Neural cell (in vitro differentiated cells): ENCODE data around the gene KIF18B. TPM values are rescaled to one million over a fixed set of nuclear protein-coding genes. Genes with fewer than 3 reads are reported as not detected.

Experiments used
- H2AFZ ChIP-seq: fragments of 200-600, 300-800 bp; sonication (generic), shearing (Covaris generic); 2 replicates; pipeline ENCODE4 v1.6.0; 2014; ENCODE audit warnings: low read depth, mild to moderate bottlenecking, antibody characterized with exemption, low read length, moderate library complexity
- H3F3A ChIP-seq: fragments of 200-600 bp; shearing (Covaris generic); 2 replicates; pipeline ENCODE4 v1.6.1; 2016; ENCODE audit warnings: mild to moderate bottlenecking, moderate library complexity, mixed read lengths, antibody characterized with exemption, low read length; ENCODE audit not compliant: insufficient read depth, poor library complexity, severe bottlenecking
- H3K27ac ChIP-seq: fragments of 200-600, 300-800 bp; sonication (generic), shearing (Covaris generic); 2 replicates; pipeline ENCODE4 v1.5.1; 2014; ENCODE audit warnings: mild to moderate bottlenecking, low read length, moderate library complexity
- H3K27me3 ChIP-seq: fragments of 300-800, 200-600 bp; sonication (generic), shearing (Covaris generic); 2 replicates; pipeline ENCODE4 v1.6.0; 2014; ENCODE audit warnings: mild to moderate bottlenecking, low read depth, low read length, moderate library complexity; ENCODE audit not compliant: insufficient read depth
- H3K36me3 ChIP-seq: fragments of 300-800, 200-600 bp; sonication (generic), shearing (Covaris generic); 2 replicates; pipeline ENCODE4 v1.5.1; 2014; ENCODE audit warnings: mild to moderate bottlenecking, antibody characterized with exemption, low read length, moderate library complexity; ENCODE audit not compliant: insufficient read depth
- H3K4me2 ChIP-seq: fragments of 300-800, 200-600 bp; sonication (generic), shearing (Covaris generic); 2 replicates; pipeline ENCODE4 v1.6.0; 2014; ENCODE audit warnings: mild to moderate bottlenecking, low read length
- H3K4me3 ChIP-seq: fragments of 300-800, 200-600 bp; sonication (generic), shearing (Covaris generic); 2 replicates; pipeline ENCODE4 v1.5.1; 2014; ENCODE audit warnings: mild to moderate bottlenecking, low read length, moderate library complexity
- H3K79me2 ChIP-seq: fragments of 200-600 bp; shearing (Covaris generic); replicated peaks from 2 replicates; pipeline ENCODE4 v1.6.0; 2014; ENCODE audit warnings: mild to moderate bottlenecking, low read length, moderate library complexity; ENCODE audit not compliant: insufficient read depth
- H3K9ac ChIP-seq: fragments of 300-800, 200-600 bp; sonication (generic), shearing (Covaris generic); 2 replicates; pipeline ENCODE4 v1.6.1; 2016; ENCODE audit warnings: mild to moderate bottlenecking, low read length, mixed read lengths
- H3K9me2 ChIP-seq: fragments of 200-600 bp; shearing (Covaris generic); 2 replicates; pipeline ENCODE4 v1.6.1; 2016; ENCODE audit warnings: mild to moderate bottlenecking, low read length, mixed read lengths; ENCODE audit not compliant: insufficient read depth
- H3K9me3 ChIP-seq: fragments of 200-600, 300-800 bp; sonication (generic), shearing (Covaris generic); 2 replicates; pipeline ENCODE4 v1.6.1; 2016; ENCODE audit warnings: mild to moderate bottlenecking, mixed run types, low read length, moderate library complexity, mixed read lengths
- H4K20me1 ChIP-seq: fragments of 200-600 bp; shearing (Covaris generic); 2 replicates; pipeline ENCODE4 v1.6.1; 2016; ENCODE audit warnings: mild to moderate bottlenecking, mixed run types; ENCODE audit not compliant: insufficient read depth
- CTCF ChIP-seq: fragments of 450-650 bp; IDR thresholded peaks from 2 replicates; pipeline ENCODE4 v1.5.1; 2014; ENCODE audit warnings: antibody characterized with exemption, mild to moderate bottlenecking, moderate library complexity; ENCODE audit not compliant: poor library complexity, severe bottlenecking
- EP300 ChIP-seq: fragments of 450-650 bp; conservative IDR thresholded peaks from 2 replicates; pipeline ENCODE4 v1.6.1; 2014; ENCODE audit warnings: antibody characterized with exemption, mild to moderate bottlenecking, moderate library complexity; ENCODE audit not compliant: poor library complexity, severe bottlenecking
- EZH2 ChIP-seq: fragments of 200-600, 300-800 bp; shearing (Covaris generic), sonication (generic); IDR thresholded peaks from 2 replicates; pipeline ENCODE4 v1.6.1; 2014; ENCODE audit warnings: antibody characterized with exemption, low read length, borderline replicate concordance, mild to moderate bottlenecking; ENCODE audit not compliant: insufficient read depth, poor library complexity, severe bottlenecking
- MXI1 ChIP-seq: fragments of 450-650 bp; conservative IDR thresholded peaks from 2 replicates; pipeline ENCODE4 v1.6.1; 2014; ENCODE audit warnings: antibody characterized with exemption, mild to moderate bottlenecking; ENCODE audit not compliant: poor library complexity, severe bottlenecking
- POLR2AphosphoS5 ChIP-seq: IDR thresholded peaks from 2 replicates; pipeline ENCODE4 v1.6.1; 2012
- RAD21 ChIP-seq: fragments of 450-650 bp; conservative IDR thresholded peaks from 2 replicates; pipeline ENCODE4 v1.6.1; 2014; ENCODE audit warnings: antibody characterized with exemption, mild to moderate bottlenecking, moderate library complexity
- REST ChIP-seq: IDR thresholded peaks from 2 replicates; pipeline ENCODE4 v1.6.1; 2012; ENCODE audit warnings: borderline replicate concordance
- SMC3 ChIP-seq: fragments of 450-650 bp; conservative IDR thresholded peaks from 2 replicates; pipeline ENCODE4 v1.6.1; 2014; ENCODE audit warnings: antibody characterized with exemption, mild to moderate bottlenecking, moderate library complexity; ENCODE audit not compliant: poor library complexity
- TAF1 ChIP-seq: IDR thresholded peaks from 2 replicates; pipeline ENCODE4 v1.6.1; 2012; ENCODE audit warnings: low read depth
- polyA plus RNA-seq: library from polyadenylated mRNA; depleted of rRNA; stranded (reverse); fragments of >200 nt; gene quantifications from 2 replicates; pipeline ENCODE4 v1.2.3, GENCODE V29; 2014

The KIF18B gene
- polyA plus RNA-seq, 1 donor from 2014 or later: 0.10 TPM

- Histone ChIP-seq H3K9me2 (no peaks in the 10 kb centered on the region), H3K9ac (no peak overlapping the region), H3K4me2 (no peak overlapping the region), H3K36me3 (no peaks in the 10 kb centered on the region), H2AFZ (no peak overlapping the region), H3F3A (no peaks in the 10 kb centered on the region), H3K4me3 (no peak overlapping the region), H3K27me3 (no peaks in the 10 kb centered on the region), H3K27ac (no peak overlapping the region), H3K79me2 (no peaks in the 10 kb centered on the region), H4K20me1 (no peaks in the 10 kb centered on the region), H3K9me3 (no peaks in the 10 kb centered on the region)
- TF ChIP-seq EZH2 (no peak), SMC3 (peak; percentile 86), CTCF (peak; percentile 82), MXI1 (no peak), POLR2AphosphoS5 (no peak), REST (no peak), EP300 (no peak), TAF1 (peak; percentile 35), RAD21 (peak; percentile 86)
These were observed 27.5 kb downstream of the KIF18B start for GRCh38 chr17:44919885-44920564.

- Histone ChIP-seq H2AFZ (no peak overlapping the region), H3K4me3 (no peak overlapping the region), H3K9me3 (no peaks in the 10 kb centered on the region), H3K36me3 (no peaks in the 10 kb centered on the region), H3F3A (no peaks in the 10 kb centered on the region), H3K79me2 (no peaks in the 10 kb centered on the region), H4K20me1 (no peaks in the 10 kb centered on the region), H3K9me2 (no peaks in the 10 kb centered on the region), H3K27me3 (no peaks in the 10 kb centered on the region), H3K27ac (no peak overlapping the region), H3K9ac (no peak overlapping the region), H3K4me2 (no peak overlapping the region)
- TF ChIP-seq MXI1 (no peak), EZH2 (no peak), EP300 (no peak), TAF1 (no peak), POLR2AphosphoS5 (no peak), REST (no peak), CTCF (no peak), SMC3 (no peak), RAD21 (no peak)
These were observed 28.2 kb downstream of the KIF18B start for GRCh38 chr17:44919411-44919810.
